ENCODE data around the gene MPC1L.
"Not testable (repeated sequence)": the region's sequence is repeated elsewhere in the genome, so short reads cannot be mapped to it uniquely, and the experiment has no call there.

Gene MPC1L

GRCh38 chrX:40623139-40623536 lies at the start of gene MPC1L:
TSS of gene MPC1L (plus strand) at chrX:40623428. CDS start at chrX:40623566, 138 bp downstream.
- DNase-seq: no peak

- peak; percentile 84 to 85 for DNase-seq
Observed at GRCh38 chrX:40573763-40574162, 49.5 kb upstream of the MPC1L start.

GRCh38 chrX:40575411-40575810 lies 47.8 kb upstream of the MPC1L start:
- DNase-seq: peak in 1 of 2 experiments; percentile 18

DNA sequence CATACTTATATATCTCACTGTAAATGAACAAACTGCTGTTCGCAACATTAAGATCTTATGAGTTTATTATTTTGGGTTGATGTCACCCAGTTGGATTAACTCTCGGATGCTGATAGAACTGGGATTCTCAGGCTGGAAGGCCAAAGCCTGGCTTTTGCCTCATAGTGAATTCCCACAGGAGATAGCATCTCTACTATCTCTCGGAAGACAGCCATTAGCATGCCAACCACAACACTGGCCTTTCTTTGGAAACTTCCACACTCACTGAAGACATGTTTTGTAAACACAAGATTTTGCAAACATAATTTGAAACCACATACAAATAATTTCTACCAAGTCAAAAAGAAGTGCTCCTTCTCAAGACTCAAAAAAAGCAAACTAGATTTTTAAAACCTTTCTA lies 46.9 kb upstream of the MPC1L start:
- no peak for DNase-seq

DNA sequence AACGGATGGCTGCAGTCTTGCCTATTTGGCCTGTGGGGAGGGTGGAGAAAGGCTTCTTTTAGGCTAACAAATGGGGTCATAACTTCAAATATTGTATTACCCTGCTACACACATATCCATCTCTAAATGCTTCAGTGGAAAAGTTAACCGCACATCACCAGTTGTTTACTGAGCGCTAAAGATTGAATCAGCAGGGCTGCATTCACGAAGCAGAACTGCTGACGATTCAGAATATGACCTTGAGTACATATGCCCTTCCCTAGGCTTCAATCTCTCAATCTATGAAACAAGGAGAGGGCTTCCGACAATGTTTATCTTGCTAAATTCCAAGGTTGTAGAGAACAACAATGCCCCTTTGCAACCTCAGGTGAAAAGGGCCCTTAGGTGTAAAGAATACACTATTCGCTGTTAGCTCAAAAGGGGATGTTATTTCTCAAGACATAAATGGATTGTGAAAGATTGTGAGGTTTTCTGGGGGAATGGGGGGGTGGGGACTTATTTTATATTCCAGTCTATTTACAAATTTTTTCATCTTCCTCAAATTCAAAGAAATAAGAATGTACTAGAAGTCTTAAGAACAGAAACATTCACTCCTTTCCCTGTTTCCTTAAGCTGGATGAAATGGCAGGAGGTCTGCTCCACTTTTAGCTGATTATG lies 45.1 kb upstream of the MPC1L start:
- no peak for DNase-seq

DNA sequence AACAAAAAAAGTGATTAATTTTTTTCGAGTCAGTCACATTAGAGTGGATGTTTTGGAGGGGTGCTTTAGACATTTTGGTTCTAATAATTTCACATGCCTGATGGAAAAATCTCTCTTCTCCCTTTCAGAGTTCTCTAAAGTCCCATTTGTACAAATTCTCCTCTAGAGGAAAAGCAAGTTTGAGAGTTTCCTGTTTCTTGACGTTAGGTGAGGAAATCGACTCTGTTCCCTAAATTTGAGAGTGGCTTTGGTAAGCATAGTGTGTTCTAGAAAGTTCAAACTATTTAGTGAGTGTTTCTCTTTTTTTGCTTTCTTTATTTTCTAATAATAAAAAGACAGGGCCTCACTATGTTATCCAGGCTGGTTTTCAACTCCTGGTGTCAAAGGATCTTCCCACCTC lies 44.1 kb upstream of the MPC1L start:
- DNase-seq: no peak

GRCh38 chrX:40579900-40580536 lies 43.2 kb upstream of the MPC1L start:
- no peak for DNase-seq

DNA sequence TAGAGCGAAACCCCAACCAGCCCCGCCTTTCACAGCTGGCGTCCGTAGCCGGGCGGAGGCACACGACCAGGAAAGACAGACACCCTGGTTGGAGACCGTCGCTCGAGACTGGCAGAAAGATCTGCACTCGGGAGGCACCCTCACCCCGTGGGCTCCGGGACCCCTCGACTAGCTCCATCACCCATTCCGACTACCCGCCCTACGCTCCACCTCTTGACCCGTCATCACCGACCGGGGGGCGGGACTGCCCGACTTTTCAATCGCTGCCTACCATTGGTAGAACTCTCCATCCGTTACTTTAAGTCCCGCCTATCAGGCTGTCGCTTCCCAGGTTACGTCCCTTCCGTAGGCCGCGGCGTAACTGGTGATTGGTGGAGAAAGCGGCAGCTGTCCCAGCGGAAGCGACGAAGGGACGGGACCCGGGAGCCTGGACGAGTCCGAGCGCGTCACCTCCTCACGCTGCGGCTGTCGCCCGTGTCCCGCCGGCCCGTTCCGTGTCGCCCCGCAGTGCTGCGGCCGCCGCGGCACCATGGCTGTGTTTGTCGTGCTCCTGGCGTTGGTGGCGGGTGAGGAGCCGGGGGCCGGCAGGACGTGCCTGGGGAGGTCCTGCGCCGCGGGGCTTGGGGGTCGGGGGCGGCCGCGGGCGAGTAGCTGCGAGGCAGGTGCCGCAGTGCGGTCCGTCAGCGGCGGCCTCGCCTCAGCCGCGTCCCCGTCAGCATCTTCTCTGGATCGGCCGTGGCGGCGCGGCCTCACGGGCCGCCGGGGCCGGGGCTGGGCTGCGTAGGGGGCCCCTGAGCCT lies 42.5 kb upstream of the MPC1L start, which contains the start of gene ATP6AP2:
Gene ATP6AP2 (plus strand): TSS at position 434 of the 799 bp plus-strand sequence. CDS start 96 bp downstream, at position 530.
- peak; percentile 96 to 98 for DNase-seq

- DNase-seq: no peak
Observed at GRCh38 chrX:40581336-40581920, 41.8 kb upstream of the MPC1L start.

DNA sequence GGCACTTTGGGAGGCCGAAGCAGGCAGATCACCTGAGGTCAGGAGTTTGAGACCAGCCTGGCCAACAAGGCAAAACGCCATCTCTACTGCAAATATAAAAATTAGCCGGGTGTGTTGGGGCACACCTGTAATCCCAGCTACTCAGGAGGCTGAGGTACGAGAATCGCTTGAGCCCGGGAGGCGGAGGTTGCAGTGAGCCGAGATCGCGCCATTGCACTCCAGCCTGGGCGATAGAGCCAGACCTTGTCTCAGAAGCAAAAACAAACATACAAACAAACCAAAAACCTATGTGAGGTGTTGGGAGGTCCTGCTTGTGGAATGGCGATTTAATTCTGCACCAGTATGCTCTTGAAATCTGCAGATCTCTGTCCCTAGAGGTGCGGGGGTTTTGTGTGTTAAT lies 41.0 kb upstream of the MPC1L start:
- DNase-seq: not testable (repeated sequence)

DNA sequence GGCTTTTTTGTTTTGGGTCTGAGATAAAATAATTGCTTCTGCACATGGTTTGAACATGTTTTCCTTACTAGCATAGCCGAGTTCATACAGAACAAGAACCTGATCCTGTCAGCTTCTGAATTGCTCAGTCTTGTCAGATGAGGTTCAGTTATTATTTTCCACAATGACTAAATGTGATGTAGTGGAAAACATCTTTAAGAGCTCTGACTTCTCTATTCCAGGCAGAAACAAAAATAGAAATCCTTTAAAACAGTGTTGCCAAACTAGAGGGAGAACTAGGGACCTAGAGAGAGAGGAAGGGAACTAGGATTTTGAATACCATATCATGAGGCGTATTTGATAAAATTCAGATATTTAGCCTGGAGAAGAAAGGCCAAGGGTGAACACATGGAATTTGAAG lies 40.4 kb upstream of the MPC1L start:
- no peak for DNase-seq

DNA sequence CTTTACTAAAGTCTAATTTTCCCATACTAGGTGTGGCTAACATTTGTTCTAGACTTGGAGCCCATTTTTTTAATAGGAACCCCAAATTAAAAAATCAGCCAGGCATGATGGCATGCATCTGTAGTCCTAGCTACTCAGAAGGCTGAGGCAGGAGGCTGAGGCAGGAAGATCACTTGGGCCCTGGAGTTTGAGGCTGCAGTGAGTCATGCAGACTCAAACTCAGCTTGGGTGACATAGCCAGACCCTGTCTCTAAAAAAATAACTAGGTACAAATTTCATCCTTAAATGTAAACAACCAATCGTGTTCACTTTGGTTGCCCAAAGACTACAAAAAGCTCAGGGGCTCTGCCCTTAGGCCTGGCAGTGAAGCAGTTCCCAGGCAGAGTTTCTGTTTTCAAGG lies 35.6 kb upstream of the MPC1L start:
- not testable (repeated sequence) for DNase-seq

DNA sequence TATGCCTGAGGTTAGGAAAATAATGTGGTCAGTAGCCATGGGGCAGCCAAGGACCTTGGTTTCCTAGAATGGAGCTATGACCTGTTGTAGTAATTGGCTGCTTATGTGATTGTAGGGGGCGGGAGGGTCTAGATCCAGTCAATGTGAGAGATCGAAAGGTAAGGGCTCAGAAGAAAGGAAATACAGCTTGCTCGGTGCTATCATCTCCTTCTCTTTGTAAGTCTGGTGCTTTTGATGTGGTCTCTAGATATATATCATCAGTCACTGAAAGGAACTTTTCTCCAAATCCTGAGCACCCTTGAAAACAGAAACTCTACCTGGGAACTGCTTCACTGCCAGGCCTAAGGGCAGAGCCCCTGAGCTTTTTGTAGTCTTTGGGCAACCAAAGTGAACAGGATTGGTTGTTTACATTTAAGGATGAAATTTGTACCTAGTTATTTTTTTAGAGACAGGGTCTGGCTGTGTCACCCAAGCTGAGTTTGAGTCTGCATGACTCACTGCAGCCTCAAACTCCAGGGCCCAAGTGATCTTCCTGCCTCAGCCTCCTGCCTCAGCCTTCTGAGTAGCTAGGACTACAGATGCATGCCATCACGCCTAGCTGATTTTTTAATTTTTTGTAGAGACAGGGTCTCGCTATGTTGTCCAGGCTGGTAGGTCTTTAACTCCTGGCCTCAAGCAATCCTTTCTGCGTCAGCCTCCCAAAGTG lies 33.5 kb upstream of the MPC1L start:
- not testable (repeated sequence) for DNase-seq

DNA sequence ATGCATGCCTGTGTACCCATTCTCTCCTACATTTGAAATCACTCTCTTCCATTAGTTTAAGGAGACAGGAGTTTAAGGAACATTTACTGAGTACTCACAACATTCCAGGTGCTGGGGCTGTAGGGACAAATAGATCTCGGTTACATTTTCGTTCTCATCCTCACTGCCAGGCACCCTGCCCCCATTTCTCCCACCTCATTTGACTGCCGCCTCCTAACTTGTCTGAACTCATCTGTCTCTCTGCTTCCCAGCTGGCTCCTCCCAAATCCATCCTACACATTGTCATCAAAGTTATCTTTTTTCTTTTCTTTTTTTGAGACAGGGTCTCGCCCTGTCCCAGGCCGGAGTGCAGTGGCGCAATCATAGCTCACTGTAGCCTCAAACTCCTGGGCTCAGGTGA lies 19.8 kb upstream of the MPC1L start:
- no peak for DNase-seq

GRCh38 chrX:40607381-40607780 lies 15.8 kb upstream of the MPC1L start:
- no peak for DNase-seq

GRCh38 chrX:40612511-40612910 lies 10.7 kb upstream of the MPC1L start:
- no peak for DNase-seq

DNA sequence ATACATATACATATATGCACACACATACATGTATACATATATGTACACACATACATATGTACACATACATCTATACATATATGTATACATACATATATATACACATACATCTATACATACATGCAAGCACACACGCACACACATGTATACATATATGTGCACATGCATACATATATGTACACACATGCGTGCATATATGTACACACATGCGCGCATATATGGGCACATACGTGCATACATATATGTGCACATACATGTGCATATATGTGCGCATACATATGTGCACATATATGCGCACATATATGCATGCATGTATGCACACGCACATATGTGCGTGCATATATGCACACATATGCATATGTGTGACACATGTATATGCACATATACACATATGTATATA lies 7.3 kb upstream of the MPC1L start:
- no peak for DNase-seq

DNA sequence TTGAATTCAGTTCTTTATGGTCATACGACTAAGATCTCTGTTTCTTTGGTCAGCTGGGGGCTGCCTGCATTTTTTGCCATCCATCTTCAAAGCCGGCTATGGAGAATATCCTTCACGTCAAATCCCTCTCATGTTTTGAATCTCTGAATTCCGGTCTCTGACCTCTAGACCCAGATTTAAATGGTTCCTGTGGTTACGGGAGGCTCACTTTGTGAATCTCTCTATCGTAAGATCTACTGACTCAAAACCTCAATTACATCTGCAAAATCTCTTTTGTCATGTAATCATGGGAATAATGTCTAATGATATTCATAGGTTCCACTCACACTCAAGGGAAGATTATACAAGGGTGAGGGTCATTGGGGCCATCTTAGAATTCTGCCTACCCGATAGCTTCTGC lies 5.7 kb upstream of the MPC1L start:
- DNase-seq: no peak

DNA sequence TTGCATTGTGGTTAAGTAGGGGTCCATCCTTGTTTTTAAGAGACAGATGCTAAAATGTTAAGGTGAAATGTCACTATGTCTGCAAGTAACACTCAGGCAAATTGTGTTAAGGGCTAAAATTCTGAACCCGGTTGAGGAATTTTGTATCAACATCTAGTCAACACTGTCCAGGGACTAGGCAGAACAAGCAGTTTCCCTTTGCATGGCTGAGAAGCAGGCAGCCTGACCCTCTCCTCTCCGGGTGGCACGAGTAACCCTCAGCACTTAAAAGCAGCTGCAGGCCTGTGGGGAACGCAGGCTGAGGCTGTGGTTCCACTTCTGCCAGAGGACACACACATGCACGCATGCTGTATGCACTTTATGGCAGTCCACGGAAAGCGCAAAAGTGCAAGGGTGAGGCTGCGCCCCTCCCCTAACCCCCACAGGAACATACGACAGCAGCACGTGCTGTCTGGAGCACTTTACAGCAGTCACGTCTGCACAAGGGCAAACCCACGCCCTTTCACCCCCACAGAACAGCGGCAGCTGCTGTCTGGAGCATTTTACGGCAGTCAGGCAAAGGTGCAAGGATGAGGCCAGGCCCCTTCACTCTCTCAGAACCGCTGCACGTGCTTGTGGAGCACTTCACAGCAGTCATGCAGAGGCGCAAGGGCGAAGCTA lies 619 bp upstream of the MPC1L start:
- no peak for DNase-seq

GRCh38 chrX:40623665-40624064 lies 437 bp downstream of the MPC1L start:
- DNase-seq: no peak

GRCh38 chrX:40625294-40625693 lies 2.1 kb downstream of the MPC1L start:
- no peak for DNase-seq

DNA sequence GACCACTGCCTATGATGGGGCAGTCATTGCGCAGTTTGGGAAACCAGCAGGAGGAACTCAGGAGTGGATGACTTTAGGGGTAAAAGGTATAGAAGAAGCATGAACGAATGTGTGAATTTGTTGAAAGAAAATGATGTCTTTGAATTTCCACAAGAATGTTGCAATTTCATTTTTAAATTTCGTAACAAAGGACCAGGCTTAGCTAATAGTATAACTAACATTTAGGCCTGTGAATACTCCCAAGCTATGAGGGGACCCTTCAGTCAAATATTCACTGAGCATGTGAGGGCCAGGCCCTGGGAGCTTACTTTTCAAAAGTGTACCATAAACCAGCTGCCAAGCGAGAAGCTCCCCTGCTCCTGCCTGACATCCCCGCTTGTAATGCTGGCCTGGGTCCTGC lies 5.3 kb downstream of the MPC1L start:
- no peak for DNase-seq
